GM21786 (cell line): ENCODE results near the gene LDB2.

Experiments
- ATAC-seq: cut with Tn5 transposase; IDR thresholded peaks from one replicate; pipeline ENCODE4 v1.9.1; 2021; ENCODE audit not compliant: unreplicated experiment

LDB2 gene

GRCh38 chr4:16692961-16693506 lies 205.4 kb downstream of the LDB2 start:
- no peak for ATAC-seq

DNA sequence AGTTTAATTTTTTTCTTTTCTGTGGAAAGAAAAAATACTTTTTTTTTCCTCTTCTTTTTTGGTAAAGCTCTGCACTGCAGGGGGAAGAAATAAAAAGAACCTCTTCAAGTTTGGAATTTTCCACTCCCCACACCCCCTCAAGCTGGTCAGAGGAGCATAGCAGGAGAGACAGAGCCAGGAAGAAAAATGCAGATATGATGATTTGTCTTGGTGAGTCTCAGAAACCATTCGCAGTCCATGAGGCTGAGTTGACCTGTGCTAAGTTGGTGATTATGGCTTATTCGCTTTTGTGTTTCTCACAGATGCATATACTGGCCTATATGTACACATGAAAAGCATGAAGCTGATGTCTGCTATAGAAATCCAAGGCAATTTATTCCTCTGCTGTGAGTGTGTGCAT lies 205.9 kb downstream of the LDB2 start:
- ATAC-seq, result no peak

- ATAC-seq, result no peak
Observed at GRCh38 chr4:16692046-16692445, 206.4 kb downstream of the LDB2 start.

DNA sequence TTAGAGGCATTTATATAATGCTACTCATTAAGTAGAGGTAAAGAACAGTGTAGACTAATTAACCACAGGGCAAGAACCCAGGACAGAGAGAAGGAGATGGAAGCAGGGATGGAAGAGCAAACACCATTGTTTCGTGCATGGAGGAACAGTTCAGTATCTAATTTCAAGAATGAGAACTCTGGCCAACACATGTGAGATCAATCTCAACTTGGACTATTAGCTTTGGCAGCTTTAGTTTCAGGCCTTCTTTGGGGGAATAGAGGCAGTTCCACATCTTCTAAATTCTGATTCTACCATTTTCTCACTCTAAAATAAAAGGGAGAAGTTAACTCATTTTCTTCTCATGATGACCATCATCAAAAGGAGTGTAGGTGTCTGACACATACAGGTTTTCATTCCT lies 207.0 kb downstream of the LDB2 start:
- ATAC-seq, result no peak

- ATAC-seq, result no peak
Observed at GRCh38 chr4:16687845-16688244, 210.6 kb downstream of the LDB2 start.

DNA sequence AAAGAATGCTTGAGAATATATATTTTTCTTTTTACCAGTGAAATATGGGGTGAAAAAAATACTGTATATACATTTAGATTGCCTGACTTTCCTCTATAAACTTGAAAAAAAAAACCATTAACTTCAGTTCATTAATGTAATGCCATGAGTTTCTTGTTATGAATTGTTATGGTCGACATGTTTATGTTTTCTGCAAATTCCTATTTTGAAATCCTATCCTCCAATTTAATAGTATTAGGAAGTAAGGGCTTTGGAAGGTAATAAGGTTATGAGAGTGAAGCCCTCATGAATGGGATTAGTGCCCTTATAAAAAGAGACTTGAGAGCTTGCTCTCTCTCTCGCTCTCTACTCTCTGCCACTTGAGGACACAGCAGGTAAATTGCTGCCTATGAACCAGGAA lies 211.4 kb downstream of the LDB2 start:
- no peak for ATAC-seq

DNA sequence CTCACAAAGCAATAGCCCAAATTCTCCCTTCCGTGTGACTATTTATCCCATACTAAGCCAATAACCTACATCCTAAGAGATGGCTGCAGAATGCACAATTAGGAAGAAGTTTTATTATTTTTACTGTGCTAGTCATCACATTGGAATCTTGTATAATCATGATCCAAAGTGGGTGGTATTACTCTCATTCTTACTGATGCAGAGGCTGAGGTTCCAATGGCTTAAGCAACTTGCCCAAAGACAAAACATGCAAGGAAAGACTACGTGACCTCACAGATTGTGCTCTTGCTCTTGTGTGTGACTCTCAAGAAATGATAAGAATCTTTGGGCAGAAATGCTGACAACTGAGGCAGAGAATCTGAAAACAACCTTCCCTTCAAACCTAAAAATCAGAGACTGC lies 212.2 kb downstream of the LDB2 start:
- no peak for ATAC-seq

- no peak for ATAC-seq
Observed at GRCh38 chr4:16685536-16685935, 212.9 kb downstream of the LDB2 start.

- no peak for ATAC-seq
Observed at GRCh38 chr4:16684935-16685334, 213.5 kb downstream of the LDB2 start.

GRCh38 chr4:16684097-16684496 lies 214.3 kb downstream of the LDB2 start:
- ATAC-seq, result no peak

DNA sequence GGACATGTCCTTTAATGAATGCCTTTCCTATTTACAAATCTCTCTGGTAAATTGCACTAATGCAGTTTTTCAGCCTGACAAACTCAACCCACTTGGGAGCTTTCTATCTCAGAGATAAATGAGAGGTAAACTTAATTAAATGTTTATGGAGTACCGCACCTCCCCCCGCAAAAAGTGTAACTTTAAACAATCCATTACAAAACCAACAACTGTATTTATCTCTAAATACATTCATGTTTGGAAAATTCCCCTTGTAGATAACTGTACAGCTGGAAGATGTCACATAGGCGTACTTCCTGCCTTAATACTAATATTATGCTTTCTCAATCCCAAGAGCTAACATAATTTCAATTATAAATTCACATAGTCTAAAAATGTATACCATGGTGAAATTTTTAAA lies 215.5 kb downstream of the LDB2 start:
- no peak for ATAC-seq

DNA sequence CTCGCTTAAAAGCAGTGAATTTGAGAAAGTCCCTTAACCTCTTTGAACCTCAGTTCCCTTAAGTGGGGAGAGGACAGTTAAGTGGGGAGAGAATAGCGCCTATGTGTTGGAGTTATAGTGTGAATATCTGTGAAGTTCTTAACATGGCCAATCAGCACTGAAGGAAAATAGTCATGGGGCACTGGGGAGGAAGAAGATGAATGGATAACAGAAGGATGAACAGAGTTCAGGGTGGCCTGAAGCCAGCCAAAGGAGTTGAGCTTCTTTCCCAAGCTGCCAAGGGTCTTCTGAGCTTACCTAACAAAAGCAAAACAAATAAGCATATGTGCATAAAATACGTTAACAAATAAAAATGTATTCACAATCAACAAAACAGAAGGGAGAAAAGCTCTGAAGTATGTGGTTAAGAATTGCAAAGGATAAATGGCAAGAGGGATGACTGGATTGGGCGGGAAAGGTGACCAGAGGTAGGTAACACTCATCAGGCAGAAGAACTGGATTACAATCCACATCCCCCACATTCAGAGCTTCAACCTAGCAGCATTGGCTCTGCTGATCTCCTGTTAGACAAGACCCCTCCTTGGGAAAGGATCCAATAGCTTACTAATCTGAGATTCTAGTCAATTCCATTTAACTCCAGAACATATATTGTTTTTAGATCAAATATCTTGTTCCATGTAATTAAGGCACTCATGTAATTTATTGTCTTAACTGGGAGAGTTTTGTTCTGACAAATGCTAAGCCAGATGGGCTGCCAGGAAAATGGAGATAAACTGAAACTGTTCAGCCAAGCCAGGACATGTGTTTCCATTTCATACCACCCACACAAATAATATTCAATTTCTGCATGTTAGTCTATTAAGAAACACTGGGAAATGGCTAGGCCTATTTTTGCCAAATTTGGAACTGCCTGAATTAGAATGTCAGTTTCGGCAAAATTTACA lies 221.2 kb downstream of the LDB2 start:
- no peak for ATAC-seq

GRCh38 chr4:16676230-16676770 lies 222.1 kb downstream of the LDB2 start:
- ATAC-seq, result no peak

GRCh38 chr4:16674082-16674481 lies 224.4 kb downstream of the LDB2 start:
- no peak for ATAC-seq

GRCh38 chr4:16672421-16672820 lies 226.0 kb downstream of the LDB2 start:
- no peak for ATAC-seq

DNA sequence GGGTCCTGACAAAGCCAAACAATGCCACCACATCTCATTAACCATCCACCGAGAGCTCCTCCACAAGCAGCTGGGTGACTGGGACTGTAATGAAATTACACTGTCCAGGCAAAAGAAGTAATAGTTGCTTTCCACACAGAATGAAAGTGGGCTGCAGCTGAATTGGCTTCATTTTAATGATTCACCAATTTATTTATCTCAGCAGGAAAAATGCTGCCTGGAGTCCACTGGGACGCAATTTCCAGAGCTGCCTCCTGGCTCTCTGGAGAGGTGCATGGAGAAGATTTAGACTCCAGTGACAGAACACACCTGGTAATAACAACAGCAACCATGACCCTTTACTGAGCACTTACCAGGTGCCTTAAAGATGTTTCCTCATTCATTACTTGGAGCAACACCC lies 226.7 kb downstream of the LDB2 start:
- ATAC-seq, result no peak

DNA sequence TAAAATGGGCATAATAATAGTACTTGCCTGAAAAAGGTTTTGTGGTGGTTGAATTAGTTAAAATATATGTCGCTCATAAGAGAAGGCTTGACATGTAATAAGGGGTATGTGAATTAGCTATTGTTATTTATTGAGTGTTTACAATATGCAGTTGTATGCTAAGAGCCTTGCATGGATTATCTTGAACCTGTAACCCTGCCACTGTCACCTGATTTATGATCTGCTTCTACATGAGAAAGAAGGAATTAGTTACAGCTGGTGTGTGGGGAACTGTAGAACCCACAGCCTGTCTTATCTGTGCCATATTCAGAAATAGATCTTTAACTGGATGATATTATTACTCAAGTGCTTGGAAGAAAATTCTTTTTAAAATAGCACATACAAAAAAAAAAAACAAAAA lies 227.7 kb downstream of the LDB2 start:
- no peak for ATAC-seq

- no peak for ATAC-seq
Observed at GRCh38 chr4:16669036-16669435, 229.4 kb downstream of the LDB2 start.

DNA sequence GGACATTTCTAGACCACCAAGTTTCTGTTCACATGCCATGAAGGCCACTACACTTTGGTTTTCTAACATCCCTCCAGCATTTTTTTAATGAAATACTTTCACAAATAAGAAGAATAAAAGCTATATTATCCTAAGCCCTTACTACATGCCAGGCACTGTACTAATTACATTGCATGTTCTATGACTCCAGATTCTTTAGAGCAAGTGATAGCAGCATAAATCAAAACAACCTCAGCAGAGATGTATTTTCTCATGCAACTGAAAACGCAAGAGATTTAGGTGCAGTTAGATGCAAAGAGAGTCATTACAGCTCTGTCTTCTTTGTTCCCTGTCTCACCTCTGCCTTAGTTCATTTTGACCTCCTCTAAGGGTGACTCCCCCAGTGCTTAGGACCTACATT lies 230.0 kb downstream of the LDB2 start:
- no peak for ATAC-seq

DNA sequence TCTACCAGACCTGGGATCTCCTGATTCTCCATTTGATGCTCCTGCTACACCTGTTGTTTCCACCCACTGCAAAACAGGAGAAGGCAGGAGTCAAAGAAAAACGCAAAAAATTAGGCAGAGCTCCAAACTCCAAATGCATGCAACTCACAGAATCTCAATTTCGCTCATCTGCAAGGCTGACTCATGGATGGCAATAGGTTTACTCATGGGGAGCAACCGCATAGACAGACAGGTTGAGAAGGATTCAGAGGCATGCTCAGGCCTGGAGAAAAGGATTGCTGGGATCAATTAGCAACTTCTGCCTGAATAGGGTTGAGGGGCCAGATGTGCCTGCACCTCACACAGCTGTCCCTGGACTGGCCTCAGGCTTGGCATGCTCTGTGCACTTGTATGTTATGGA lies 231.0 kb downstream of the LDB2 start:
- no peak for ATAC-seq

- ATAC-seq, result no peak
Observed at GRCh38 chr4:16665942-16666551, 232.4 kb downstream of the LDB2 start.

DNA sequence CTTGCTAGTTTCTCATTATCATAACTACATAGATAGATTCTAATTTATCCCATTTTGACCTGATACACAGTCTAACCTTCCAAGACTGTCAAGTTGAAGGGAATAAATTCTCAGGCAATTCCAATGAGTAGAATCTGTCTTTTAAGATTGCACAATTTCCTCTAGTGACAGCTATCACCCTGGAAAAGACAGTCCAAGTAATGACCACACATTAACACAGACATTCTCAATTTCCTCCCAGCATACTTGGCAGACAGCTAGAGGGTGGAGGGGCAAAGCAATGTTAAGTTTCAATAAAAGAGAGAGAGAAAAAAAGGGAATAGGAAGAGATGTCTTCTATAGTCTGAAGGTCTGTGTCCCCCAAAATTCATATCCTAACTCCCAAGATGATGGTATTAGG lies 234.7 kb downstream of the LDB2 start:
- no peak for ATAC-seq
